Mucosa of gallbladder (tissue), 1 donor: ENCODE data around the gene ABHD17A. TPM values are rescaled to one million over a fixed set of nuclear protein-coding genes. Genes with fewer than 3 reads are reported as not detected.

ENCODE experiments used
- DNase-seq: peaks from one replicate; pipeline ENCODE4 v3.0.0-alpha.2; 2020; ENCODE audit warnings: low spot score
- total RNA-seq: library from RNA; stranded (reverse); gene quantifications from one replicate; pipeline ENCODE4 v1.2.1, GENCODE V29; 2021
- donor health status: DM: no; HTN: no; CAD: no.

Gene ABHD17A
- total RNA-seq, 1 donor from 2014 or later: 85.2 TPM

GRCh38 chr19:1839658-1840540 is 45.4 kb downstream of the ABHD17A start:
- DNase-seq: no peak

DNA sequence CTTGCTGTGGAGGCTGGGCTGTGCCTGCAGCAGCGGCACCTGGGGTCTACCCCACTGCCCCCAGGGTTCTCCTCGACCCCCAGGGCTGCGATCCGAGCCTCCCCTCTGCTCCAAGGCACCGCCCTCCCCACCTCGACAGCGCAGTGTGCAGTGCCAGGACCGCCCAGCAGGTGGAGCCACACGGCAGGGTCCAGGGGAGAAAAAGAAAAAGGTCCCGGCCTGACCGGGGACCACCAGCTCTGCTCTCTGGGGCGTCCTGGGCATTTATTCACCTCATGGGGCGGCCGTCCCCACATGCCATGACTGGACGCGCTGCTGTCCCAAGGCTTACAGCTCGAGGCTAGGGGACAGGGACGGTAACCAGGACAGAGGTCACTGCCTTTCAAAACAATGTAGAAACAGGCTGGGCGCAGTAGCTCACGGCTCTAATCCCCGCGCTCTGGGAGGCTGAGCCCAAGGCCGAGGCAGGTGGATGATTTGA is 47.6 kb downstream of the ABHD17A start:
- DNase-seq: no peak

GRCh38 chr19:1837222-1837565 is 48.1 kb downstream of the ABHD17A start:
- DNase-seq: no peak

GRCh38 chr19:1836458-1837221 is 48.7 kb downstream of the ABHD17A start:
- DNase-seq: no peak

DNA sequence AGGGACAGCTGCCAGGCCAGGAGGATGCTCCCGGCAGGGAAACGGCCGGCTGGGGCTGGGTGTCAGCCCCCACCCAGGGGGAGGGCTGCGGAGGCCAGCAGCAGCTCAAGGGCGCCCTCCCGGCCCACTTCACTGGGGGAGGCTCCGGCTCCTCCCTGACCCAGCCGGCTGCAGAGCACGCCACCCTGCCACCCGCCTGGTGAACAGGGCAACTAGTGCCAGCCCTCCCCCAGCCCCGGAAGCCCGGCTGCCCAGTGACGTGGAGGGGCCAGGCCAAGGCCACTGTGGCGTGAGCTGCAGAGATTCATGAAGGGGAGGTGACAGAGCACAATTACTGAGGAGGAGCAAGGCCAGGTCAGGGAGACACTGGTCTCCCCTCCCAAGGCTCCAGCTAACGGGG is 51.8 kb downstream of the ABHD17A start:
- DNase-seq: no peak

- DNase-seq: no peak
These were observed 53.1 kb downstream of the ABHD17A start for GRCh38 chr19:1832046-1832663.

DNA sequence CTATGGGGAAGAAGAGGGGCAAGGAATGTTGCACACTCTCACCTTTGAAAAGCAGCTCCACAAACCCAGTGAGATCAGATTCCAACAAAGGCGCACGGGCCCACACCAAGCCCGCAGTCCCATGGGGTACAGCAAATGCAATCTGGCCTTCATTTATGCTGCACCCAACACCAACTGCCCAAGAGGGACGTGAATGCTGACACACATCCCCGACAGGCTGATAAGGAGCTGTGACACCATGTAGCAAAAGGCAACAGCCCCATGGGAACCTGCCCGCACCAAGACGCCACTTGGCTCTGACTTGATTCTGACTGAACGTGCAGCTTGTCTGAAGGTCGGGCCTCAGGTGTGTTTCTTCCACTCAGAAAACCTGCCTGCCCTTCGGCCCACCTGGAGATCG is 54.3 kb downstream of the ABHD17A start:
- DNase-seq: no peak

DNA sequence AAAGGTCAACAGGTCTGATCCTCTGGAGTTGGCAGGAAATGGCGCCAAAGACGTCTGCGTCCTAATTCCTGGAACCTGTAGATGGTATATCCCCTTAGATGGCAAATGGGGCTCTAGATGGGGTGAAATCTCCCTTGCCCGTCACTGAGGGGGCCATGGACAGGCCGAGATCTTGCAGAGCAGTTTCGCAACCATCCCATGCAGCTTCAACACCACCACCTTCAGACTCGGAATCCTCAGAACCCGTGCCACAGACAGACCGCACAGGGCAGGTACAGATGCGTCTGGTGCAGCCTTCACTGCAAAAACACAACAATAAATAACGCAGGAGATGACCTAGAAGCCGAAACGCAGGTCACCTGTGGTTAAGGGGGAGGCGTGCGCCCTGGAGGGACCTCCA is 54.7 kb downstream of the ABHD17A start:
- no peak for DNase-seq

GRCh38 chr19:1829958-1830357 is 55.3 kb downstream of the ABHD17A start:
- no peak for DNase-seq

- no peak for DNase-seq
These were observed 56.7 kb downstream of the ABHD17A start for GRCh38 chr19:1828279-1829238.

DNA sequence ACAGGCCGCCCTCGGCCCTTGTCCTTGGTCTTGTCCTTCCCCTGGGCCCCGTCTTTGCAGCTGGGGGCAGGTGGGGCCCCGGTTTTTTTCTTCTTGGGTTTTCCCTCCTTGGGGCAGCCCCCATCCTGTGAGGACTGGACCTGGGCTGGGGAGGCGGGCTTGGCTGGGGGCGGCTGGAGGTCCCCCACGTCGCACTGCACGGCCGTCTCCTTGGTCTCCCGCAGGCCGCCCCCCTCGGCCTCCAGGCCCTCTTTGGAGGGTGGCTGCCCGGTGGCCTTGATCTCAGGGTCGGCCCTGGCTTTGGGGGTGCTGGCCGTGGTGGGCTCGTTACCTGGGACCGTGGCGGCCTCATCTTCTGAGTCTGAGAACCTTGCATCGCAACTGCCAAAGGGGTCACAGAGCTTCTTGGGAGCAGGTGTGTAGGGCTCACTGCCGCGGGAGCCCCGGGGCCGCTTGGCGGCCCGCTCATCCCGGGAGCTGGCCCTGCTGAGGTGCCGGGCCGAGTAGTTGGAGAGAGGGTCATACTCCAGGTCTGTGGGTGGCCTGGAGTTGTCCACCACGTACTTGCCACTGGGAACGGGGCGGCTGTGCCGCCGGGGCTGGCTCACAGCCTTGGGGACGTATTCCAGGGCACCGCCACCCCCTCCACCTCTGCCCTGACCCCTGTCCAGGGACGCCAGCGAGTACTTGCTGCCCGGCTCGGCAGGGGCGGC is 57.6 kb downstream of the ABHD17A start:
- no peak for DNase-seq

Other genes starting within 250 kb of the ABHD17A start
- gene TCF3, start 232.9 kb downstream of the ABHD17A start, total RNA-seq: 83.0 TPM
- gene ONECUT3, start 132.0 kb downstream of the ABHD17A start, total RNA-seq: 6.3 TPM
- gene ATP8B3, start 73.2 kb downstream of the ABHD17A start, total RNA-seq: 2.9 TPM
- 39.2 TPM for gene REXO1, start 37.0 kb downstream of the ABHD17A start, total RNA-seq
- 23.2 TPM for gene KLF16, start 21.9 kb downstream of the ABHD17A start, total RNA-seq
- 10.6 TPM for gene ADAT3, start 19.9 kb upstream of the ABHD17A start, total RNA-seq
- 89.3 TPM for gene SCAMP4, start 19.9 kb upstream of the ABHD17A start, total RNA-seq
- gene CSNK1G2, start 55.7 kb upstream of the ABHD17A start, total RNA-seq: 77.5 TPM
- gene BTBD2, start 130.2 kb upstream of the ABHD17A start, total RNA-seq: 92.2 TPM
- 246 TPM for gene MKNK2, start 165.7 kb upstream of the ABHD17A start, total RNA-seq
- 59.0 TPM for gene MOB3A, start 210.8 kb upstream of the ABHD17A start, total RNA-seq
- gene IZUMO4, start 211.4 kb upstream of the ABHD17A start, total RNA-seq: 11.5 TPM